Neuronal stem cell (in vitro differentiated cells): Measurements from ENCODE around the gene FBXW11.

Source experiments
- DNase-seq: peaks from one replicate; pipeline ENCODE4 v3.0.0-alpha.2; 2013; ENCODE audit warnings: low spot score
- H2AFZ ChIP-seq: one replicate; pipeline ENCODE4 v1.6.1; 2013; ENCODE audit warnings: mild to moderate bottlenecking, low read length, inconsistent platforms
- H2AK5ac ChIP-seq: 2 replicates; pipeline ENCODE4 v1.6.1; 2013; ENCODE audit warnings: low read depth, mild to moderate bottlenecking, inconsistent platforms, low read length, moderate library complexity, mixed read lengths
- H2BK120ac ChIP-seq: 2 replicates; pipeline ENCODE4 v1.6.1; 2013; ENCODE audit warnings: low read depth, mild to moderate bottlenecking, inconsistent platforms, low read length, moderate library complexity, mixed read lengths
- H2BK12ac ChIP-seq: one replicate; pipeline ENCODE4 v1.6.1; 2013; ENCODE audit warnings: low read length, inconsistent platforms
- H2BK15ac ChIP-seq: 2 replicates; pipeline ENCODE4 v1.6.1; 2013; ENCODE audit warnings: mild to moderate bottlenecking, low read length, inconsistent platforms, mixed read lengths
- H2BK5ac ChIP-seq: one replicate; pipeline ENCODE4 v1.6.1; 2013; ENCODE audit warnings: inconsistent platforms, mild to moderate bottlenecking, low read length, moderate library complexity
- H3K14ac ChIP-seq: one replicate; pipeline ENCODE4 v1.6.1; 2013; ENCODE audit warnings: low read length, inconsistent platforms
- H3K18ac ChIP-seq: 2 replicates; pipeline ENCODE4 v1.6.1; 2013; ENCODE audit warnings: low read length, inconsistent platforms
- H3K23ac ChIP-seq: 2 replicates; pipeline ENCODE4 v1.6.1; 2013; ENCODE audit warnings: low read depth, mild to moderate bottlenecking, mixed read lengths, low read length, inconsistent platforms; ENCODE audit not compliant: poor library complexity
- H3K27ac ChIP-seq: replicated peaks from 3 replicates; pipeline ENCODE4 v1.5.1; 2013; ENCODE audit warnings: low read length, inconsistent platforms
- H3K27me3 ChIP-seq, 3 experiments: 2 replicates each; pipeline ENCODE4 v1.6.1; 2013; ENCODE audit warnings: low read length in 3 of 3, mild to moderate bottlenecking in 2 of 3, inconsistent platforms in 1 of 3, low read depth in 1 of 3, mixed read lengths in 1 of 3, moderate library complexity in 1 of 3; ENCODE audit not compliant: control insufficient read depth in 3 of 3, insufficient read depth in 3 of 3
- H3K36me3 ChIP-seq, 2 donors: replicated peaks in 1 of 2; 2 replicates each; pipeline ENCODE4 v1.6.1; 2013; ENCODE audit warnings: low read length in 2 of 2; ENCODE audit not compliant: control insufficient read depth in 2 of 2, insufficient read depth in 2 of 2
- H3K4ac ChIP-seq: 2 replicates; pipeline ENCODE4 v1.6.1; 2013; ENCODE audit warnings: inconsistent platforms, mild to moderate bottlenecking, low read length, moderate library complexity
- H3K4me1 ChIP-seq, 2 donors: 1 replicate in 1 of 2; 2 replicates in 1 of 2; pipeline ENCODE4 v1.6.1; 2013; ENCODE audit warnings: low read length in 2 of 2, low read depth in 1 of 2; ENCODE audit not compliant: control insufficient read depth in 2 of 2, insufficient read depth in 1 of 2
- H3K4me2 ChIP-seq: one replicate; pipeline ENCODE4 v1.6.1; 2013; ENCODE audit warnings: mild to moderate bottlenecking, low read length, inconsistent platforms; ENCODE audit not compliant: insufficient read depth, poor library complexity, severe bottlenecking
- H3K4me3 ChIP-seq, 2 donors: 2 replicates each; pipeline ENCODE4 v1.5.1; 2013; ENCODE audit warnings: low read length in 2 of 2, mild to moderate bottlenecking in 2 of 2, inconsistent platforms in 1 of 2, moderate library complexity in 1 of 2
- H3K79me1 ChIP-seq: one replicate; pipeline ENCODE4 v1.6.1; 2013; ENCODE audit warnings: low read depth, mild to moderate bottlenecking, inconsistent platforms, low read length, moderate library complexity
- H3K9ac ChIP-seq: one replicate; pipeline ENCODE4 v1.6.1; 2013; ENCODE audit warnings: mild to moderate bottlenecking, low read depth, low read length, inconsistent platforms; ENCODE audit not compliant: poor library complexity
- H3K9me3 ChIP-seq, 2 donors: replicated peaks in 1 of 2; 2 replicates each; pipeline versions ENCODE3 to v1.6.1; 2013; ENCODE audit warnings: low read length in 2 of 2, mild to moderate bottlenecking in 2 of 2, inconsistent platforms in 1 of 2, low read depth in 1 of 2, mixed read lengths in 1 of 2, moderate library complexity in 1 of 2; ENCODE audit not compliant: control insufficient read depth in 2 of 2, insufficient read depth in 1 of 2
- H4K8ac ChIP-seq: one replicate; pipeline ENCODE4 v1.6.1; 2013; ENCODE audit warnings: low read depth, mild to moderate bottlenecking, inconsistent platforms, low read length, moderate library complexity
- H4K91ac ChIP-seq: one replicate; pipeline ENCODE4 v1.6.1; 2013; ENCODE audit warnings: low read length, low read depth, mild to moderate bottlenecking, inconsistent platforms; ENCODE audit not compliant: poor library complexity
- WGBS, 2 donors: extraction: QIAGEN DNeasy Blood & Tissue Kit; methylation state at CpG; one replicate each; pipeline ENCODE4 v1.1.7; 2013; ENCODE audit warnings: missing lambda C conversion rate in 2 of 2, mixed read lengths in 1 of 2; ENCODE audit not compliant: insufficient read length in 2 of 2, insufficient replicate concordance in 1 of 2; ENCODE audit errors: extremely low coverage in 2 of 2; 5-methylcytosine and 5-hydroxymethylcytosine counted together

The FBXW11 gene

GRCh38 chr5:171838066-171838465 is 168.4 kb downstream of the FBXW11 start:
- no peak overlapping the region for H3K23ac ChIP-seq
- no peak overlapping the region for H4K8ac ChIP-seq
- no peak overlapping the region for H2BK12ac ChIP-seq
- peak overlapping the region; percentile 60 for H3K14ac ChIP-seq
- H4K91ac ChIP-seq, result no peak overlapping the region
- no peak overlapping the region for H3K9ac ChIP-seq
- no CpG with 5 or more reads among the region's 12 CpGs for WGBS, 2 donors
- no peak overlapping the region for H3K4me2 ChIP-seq
- no peaks in the 10 kb centered on the region for H3K36me3 ChIP-seq
- no peak overlapping the region for H2BK15ac ChIP-seq
- no peak overlapping the region for H3K4me3 ChIP-seq
- H3K18ac ChIP-seq, result no peak overlapping the region
- H3K9me3 ChIP-seq, result peaks cover 0 to 7% of the 10 kb centered on the region in 2 donors
- H3K79me1 ChIP-seq, result no peaks in the 10 kb centered on the region
- DNase-seq, result no peak
- H2AK5ac ChIP-seq, result peak overlapping the region; percentile 10
- peaks cover 0 to 10% of the 10 kb centered on the region in 2 donors for H3K4me1 ChIP-seq
- peaks cover 0 to 2% (median 0%) of the 10 kb centered on the region in 3 experiments for H3K27me3 ChIP-seq
- H3K4ac ChIP-seq, result no peak overlapping the region
- H2BK5ac ChIP-seq, result no peak overlapping the region
- H3K27ac ChIP-seq, result no peak overlapping the region
- no peak overlapping the region for H2BK120ac ChIP-seq
- no peak overlapping the region for H2AFZ ChIP-seq

- Histone ChIP-seq H3K23ac (no peak overlapping the region), H2BK5ac (no peak overlapping the region), H2AFZ (no peak overlapping the region), H2BK120ac (no peak overlapping the region), H4K91ac (no peak overlapping the region), H2AK5ac (no peak overlapping the region), H3K4ac (no peak overlapping the region), H3K18ac (no peak overlapping the region), H3K14ac (no peak overlapping the region), H3K27me3 (no peaks in the 10 kb centered on the region), H3K4me3 (no peak overlapping the region), H3K79me1 (no peaks in the 10 kb centered on the region), H3K36me3 (no peaks in the 10 kb centered on the region), H3K9me3 (peaks cover 0 to 8% of the 10 kb centered on the region in 2 donors), H3K27ac (no peak overlapping the region), H2BK15ac (no peak overlapping the region), H4K8ac (no peak overlapping the region), H3K4me1 (peaks cover 0 to 7% of the 10 kb centered on the region in 2 donors), H3K4me2 (no peak overlapping the region), H3K9ac (no peak overlapping the region), H2BK12ac (no peak overlapping the region)
- no peak for DNase-seq
Measured at GRCh38 chr5:171837522-171837921, 168.9 kb downstream of the FBXW11 start.

- Histone ChIP-seq H3K14ac (no peak overlapping the region), H3K4me1 (peaks cover 0 to 6% of the 10 kb centered on the region in 2 donors), H3K9ac (no peak overlapping the region), H2AFZ (no peak overlapping the region), H2AK5ac (no peak overlapping the region), H3K27me3 (no peaks in the 10 kb centered on the region), H2BK15ac (no peak overlapping the region), H2BK12ac (no peak overlapping the region), H3K9me3 (peaks cover 2 to 7% of the 10 kb centered on the region in 2 donors), H2BK120ac (no peak overlapping the region), H4K8ac (no peak overlapping the region), H3K79me1 (no peaks in the 10 kb centered on the region), H2BK5ac (no peak overlapping the region), H3K4ac (no peak overlapping the region), H3K23ac (no peak overlapping the region), H3K36me3 (no peaks in the 10 kb centered on the region), H3K4me3 (no peak overlapping the region), H3K4me2 (no peak overlapping the region), H3K18ac (no peak overlapping the region), H4K91ac (no peak overlapping the region), H3K27ac (no peak overlapping the region)
- no peak for DNase-seq
- no CpG with 5 or more reads among the region's 7 CpGs for WGBS, 2 donors
Measured at GRCh38 chr5:171835066-171835465, 171.4 kb downstream of the FBXW11 start.

GRCh38 chr5:171834461-171834860 is 172.0 kb downstream of the FBXW11 start:
- H3K27me3 ChIP-seq, result no peaks in the 10 kb centered on the region
- H3K18ac ChIP-seq, result no peak overlapping the region
- no peak overlapping the region for H4K8ac ChIP-seq
- no peak overlapping the region for H2BK12ac ChIP-seq
- H2BK15ac ChIP-seq, result no peak overlapping the region
- DNase-seq, result no peak
- WGBS, 2 donors, result no CpG with 5 or more reads among the region's 2 CpGs
- no peak overlapping the region for H3K23ac ChIP-seq
- H3K4me1 ChIP-seq, result peaks cover 0 to 4% of the 10 kb centered on the region in 2 donors
- H3K27ac ChIP-seq, result no peak overlapping the region
- H3K4me3 ChIP-seq, result no peak overlapping the region
- no peaks in the 10 kb centered on the region for H3K79me1 ChIP-seq
- no peak overlapping the region for H3K4ac ChIP-seq
- H3K14ac ChIP-seq, result no peak overlapping the region
- H3K4me2 ChIP-seq, result no peak overlapping the region
- no peak overlapping the region for H2AFZ ChIP-seq
- no peak overlapping the region for H4K91ac ChIP-seq
- H2BK120ac ChIP-seq, result no peak overlapping the region
- no peaks in the 10 kb centered on the region for H3K36me3 ChIP-seq
- H3K9me3 ChIP-seq, result peaks cover 2 to 5% of the 10 kb centered on the region in 2 donors
- no peak overlapping the region for H2BK5ac ChIP-seq
- no peak overlapping the region for H2AK5ac ChIP-seq
- no peak overlapping the region for H3K9ac ChIP-seq
